A549 (cell line): ENCODE data around the gene CRIP2. TPM values are rescaled to one million over a fixed set of nuclear protein-coding genes. Genes with fewer than 3 reads are reported as not detected.

Source experiments
- ATAC-seq, 2 experiments: fragments of 200-7000 bp in 1 of 2; fragments of >200 bp in 1 of 2; cut with Nextera tagmentation in 1 of 2; cut with Tn5 transposase in 1 of 2; 3 replicates each; pipeline versions ENCODE4 v1.8.0 to v1.9.1; 2018 to 2020; ENCODE audit warnings: mild to moderate bottlenecking in 1 of 2, moderate library complexity in 1 of 2
- CTCF ChIA-PET: fragments of 300-600 bp; sonication (Branson Sonifier 250); formaldehyde crosslinking; extraction: SDS; loops from one replicate; lab custom pipeline; 2021; ENCODE audit warnings: antibody characterized with exemption, inconsistent platforms; lab: Yijun Ruan, JAX
- POLR2A ChIA-PET: fragments of 350-600 bp; formaldehyde crosslinking; extraction: SDS; loops from one replicate; lab custom pipeline; 2021; ENCODE audit warnings: antibody characterized with exemption, inconsistent platforms; lab: Yijun Ruan, JAX
- DNase-seq, 2 experiments: peaks; one replicate each; pipeline versions ENCODE4 v3.0.0 to v3.0.0-alpha.2; 2011 to 2016; ENCODE audit warnings: low read depth in 1 of 2, low spot score in 1 of 2
- FAIRE-seq: peaks from 2 replicates; lab custom pipeline; 2011; peaks lifted over from hg19 to GRCh38; lab: Jason Lieb, UNC
- H3K27ac ChIP-seq, 2 experiments: fragments of >200 bp; sonication (Bioruptor Twin); formaldehyde crosslinking; 3 replicates each; pipeline ENCODE4 v1.5.1; 2016 to 2017
- H3K4me1 ChIP-seq: fragments of >200 bp; sonication (Bioruptor Twin); formaldehyde crosslinking; 3 replicates; pipeline ENCODE4 v1.6.1; 2016
- H3K4me2 ChIP-seq: fragments of >200 bp; sonication (Bioruptor Twin); formaldehyde crosslinking; 3 replicates; pipeline ENCODE4 v1.6.1; 2016
- H3K4me3 ChIP-seq: fragments of >200 bp; sonication (Bioruptor Twin); formaldehyde crosslinking; 3 replicates; pipeline ENCODE4 v1.5.1; 2016
- H3K9me3 ChIP-seq: fragments of >200 bp; sonication (Bioruptor Twin); formaldehyde crosslinking; 3 replicates; pipeline ENCODE4 v1.6.1; 2016
- BHLHE40 ChIP-seq: IDR thresholded peaks from 2 replicates; pipeline ENCODE4 v1.6.1; 2012; ENCODE audit warnings: low read depth, low read length, inconsistent platforms
- CHD2 ChIP-seq: fragments of 150-350 bp; IDR thresholded peaks from 2 replicates; pipeline ENCODE4 v1.6.1; 2014; ENCODE audit warnings: low read length; ENCODE audit not compliant: partially characterized antibody
- CHD4 ChIP-seq: fragments of 200-600 bp; sonication (generic); IDR thresholded peaks from 2 replicates; pipeline ENCODE4 v1.6.1; 2016; ENCODE audit warnings: antibody characterized with exemption, mild to moderate bottlenecking, borderline replicate concordance
- EHMT2 ChIP-seq: fragments of 200-600 bp; sonication (generic); IDR thresholded peaks from 2 replicates; pipeline ENCODE4 v1.6.1; 2016; ENCODE audit warnings: antibody characterized with exemption, low read depth, mild to moderate bottlenecking, moderate library complexity
- EP300 ChIP-seq, 2 experiments: fragments of >200 bp; sonication (Bioruptor Twin); formaldehyde crosslinking; IDR thresholded peaks; 2 replicates in 1 of 2; 3 replicates in 1 of 2; pipeline ENCODE4 v1.6.1; 2016 to 2017
- FOSL2 ChIP-seq, 2 experiments: fragments of 450-650 bp in 1 of 2; fragments of >200 bp in 1 of 2; sonication (Bioruptor Twin) in 1 of 2; formaldehyde crosslinking; IDR thresholded peaks; 2 replicates each; pipeline versions ENCODE4 v1.5.0 to v1.6.1; 2016 to 2020; ENCODE audit warnings: mild to moderate bottlenecking in 1 of 2, moderate library complexity in 1 of 2
- FOXS1 ChIP-seq: fragments of 250-450 bp; sonication (Bioruptor Pico); IDR thresholded peaks from 2 replicates; pipeline ENCODE4 v1.5.0; 2020; ENCODE audit warnings: mild to moderate bottlenecking, moderate library complexity
- HOXB5 ChIP-seq: fragments of 250-450 bp; sonication (Bioruptor Pico); IDR thresholded peaks from 2 replicates; pipeline ENCODE4 v1.5.0; 2020; ENCODE audit warnings: mild to moderate bottlenecking, moderate library complexity
- JUNB ChIP-seq: fragments of >200 bp; sonication (Bioruptor Twin); formaldehyde crosslinking; IDR thresholded peaks from 2 replicates; pipeline ENCODE4 v1.6.1; 2016
- KDM5A ChIP-seq: fragments of 200-600 bp; sonication (generic); IDR thresholded peaks from 2 replicates; pipeline ENCODE4 v1.6.1; 2016; ENCODE audit warnings: antibody characterized with exemption, mild to moderate bottlenecking
- MYC ChIP-seq: IDR thresholded peaks from 2 replicates; pipeline ENCODE4 v1.6.1; 2012; ENCODE audit warnings: mild to moderate bottlenecking, inconsistent platforms, low read length, improper control_type of control experiment, borderline replicate concordance
- NR3C1 ChIP-seq: fragments of >200 bp; sonication (Bioruptor Twin); formaldehyde crosslinking; IDR thresholded peaks from 3 replicates; pipeline ENCODE4 v1.6.1; 2017
- PHF8 ChIP-seq: fragments of 200-600 bp; sonication (generic); IDR thresholded peaks from 2 replicates; pipeline ENCODE4 v1.6.1; 2016; ENCODE audit warnings: low read depth, mild to moderate bottlenecking, antibody characterized with exemption, moderate library complexity, borderline replicate concordance
- POLR2AphosphoS2 ChIP-seq: conservative IDR thresholded peaks from 2 replicates; pipeline ENCODE4 v1.6.1; 2012; ENCODE audit warnings: low read length, improper control_type of control experiment, inconsistent platforms
- RAD21 ChIP-seq, 2 experiments: fragments of >200 bp in 1 of 2; sonication (Bioruptor Twin) in 1 of 2; formaldehyde crosslinking in 1 of 2; IDR thresholded peaks in 1 of 2; conservative IDR thresholded peaks in 1 of 2; 2 replicates in 1 of 2; 3 replicates in 1 of 2; pipeline ENCODE4 v1.6.1; 2012 to 2018; ENCODE audit warnings: inconsistent platforms in 1 of 2
- RARB ChIP-seq: fragments of 250-450 bp; sonication (Bioruptor Pico); IDR thresholded peaks from 2 replicates; pipeline ENCODE4 v1.8.0; 2021; ENCODE audit warnings: mild to moderate bottlenecking, moderate library complexity
- RNF2 ChIP-seq: fragments of 200-600 bp; sonication (generic); IDR thresholded peaks from 2 replicates; pipeline ENCODE4 v1.6.1; 2016; ENCODE audit warnings: low read depth, mild to moderate bottlenecking, antibody characterized with exemption, moderate library complexity, borderline replicate concordance
- SMC3 ChIP-seq: fragments of >200 bp; sonication (Bioruptor Twin); formaldehyde crosslinking; IDR thresholded peaks from 3 replicates; pipeline ENCODE4 v1.6.1; 2018; ENCODE audit warnings: inconsistent platforms
- TP53 ChIP-seq: fragments of 250-450 bp; sonication (Bioruptor Pico); IDR thresholded peaks from 2 replicates; pipeline ENCODE4 v1.5.0; 2021; ENCODE audit warnings: mild to moderate bottlenecking, moderate library complexity
- ZFP36 ChIP-seq: fragments of 450-650 bp; IDR thresholded peaks from 2 replicates; pipeline ENCODE4 v1.6.1; 2014; ENCODE audit warnings: borderline replicate concordance; ENCODE audit not compliant: partially characterized antibody
- ZNF302 ChIP-seq: fragments of 250-450 bp; sonication (Bioruptor Pico); IDR thresholded peaks from 2 replicates; pipeline ENCODE4 v1.9.0; 2021; ENCODE audit warnings: inconsistent platforms, mild to moderate bottlenecking, moderate library complexity
- WGBS: methylation state at CpG from one replicate; pipeline ENCODE4 v1.1.6; 2017; ENCODE audit errors: missing lambda C conversion rate; 5-methylcytosine and 5-hydroxymethylcytosine counted together
- polyA plus RNA-seq, 4 experiments: library from polyadenylated mRNA; depleted of rRNA in 3 of 4; stranded (reverse); fragments of >200 nt; fragmentation: RNase III in 1 of 4; extraction: RNeasy Plus Mini Kit Qiagen cat#74134 plus additional on column Dnase treatment in 1 of 4; gene quantifications; 2 replicates in 3 of 4; 3 replicates in 1 of 4; pipeline ENCODE4 v1.2.3, GENCODE V29; 2011 to 2017
- TF ChIP-seq, protein P1 (sequence below): fragments of 250-450 bp; sonication (Bioruptor Pico); IDR thresholded peaks from 2 replicates; pipeline ENCODE4 v1.5.0; 2020; ENCODE audit warnings: low read depth, mild to moderate bottlenecking, moderate library complexity
- TF ChIP-seq, protein P2 (sequence below): fragments of >200 bp; sonication (Bioruptor Twin); formaldehyde crosslinking; IDR thresholded peaks from 3 replicates; pipeline ENCODE4 v1.5.1; 2016
- TF ChIP-seq, protein P3 (sequence below): fragments of >200 bp; sonication (Bioruptor Twin); formaldehyde crosslinking; IDR thresholded peaks from 3 replicates; pipeline ENCODE4 v1.6.1; 2016

The CRIP2 gene
- polyA plus RNA-seq, 2 of the 4 experiments (the other 2 are of a cell fraction): 41.0 to 67.3 TPM

DNA sequence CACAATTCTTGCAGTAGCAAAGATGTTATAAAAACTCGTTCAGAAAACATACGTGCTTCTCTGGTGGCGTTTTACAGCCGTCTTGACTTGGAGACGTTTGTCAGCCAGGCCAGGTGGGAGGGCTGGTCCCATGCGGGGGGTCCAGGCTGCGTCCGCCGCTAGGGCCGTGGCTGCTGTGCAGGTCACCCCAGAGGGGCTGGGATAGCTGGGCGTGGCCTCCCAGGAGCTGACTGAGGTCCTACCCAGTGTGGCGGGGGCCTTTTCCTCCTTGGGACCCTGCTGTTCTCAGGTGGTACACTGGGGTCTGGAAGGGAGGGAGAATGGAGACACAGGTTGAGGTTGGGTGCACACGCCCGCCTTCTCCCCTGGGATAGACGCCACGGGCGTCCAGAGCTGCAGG lies 29.8 kb upstream of the CRIP2 start:
- Histone ChIP-seq H3K4me2 (no peak overlapping the region), H3K9me3 (no peaks in the 10 kb centered on the region), H3K4me1 (0 out of 3 replicates have a peak, but pooled peaks cover 6% of the 10 kb centered on the region)
- ATAC-seq: no peak
- ChIA-PET POLR2A (no interaction called here), CTCF (interaction anchor here (1.3 to 1.6 kb wide), 4 partner anchors 8 to 83 kb away, joined by 3 to 7 read pairs (median 4); no protein-coding TSS in a partner anchor)
- 87% methylated on average over 14 of the region's 17 CpGs for WGBS
- no peak for TF ChIP-seq KDM5A
- no peak for TF ChIP-seq POLR2AphosphoS2
- TF ChIP-seq RARB (CRISPR knock-in tag): no peak
- no peak for TF ChIP-seq HOXB5 (CRISPR knock-in tag)
- TF ChIP-seq, protein P1, sequence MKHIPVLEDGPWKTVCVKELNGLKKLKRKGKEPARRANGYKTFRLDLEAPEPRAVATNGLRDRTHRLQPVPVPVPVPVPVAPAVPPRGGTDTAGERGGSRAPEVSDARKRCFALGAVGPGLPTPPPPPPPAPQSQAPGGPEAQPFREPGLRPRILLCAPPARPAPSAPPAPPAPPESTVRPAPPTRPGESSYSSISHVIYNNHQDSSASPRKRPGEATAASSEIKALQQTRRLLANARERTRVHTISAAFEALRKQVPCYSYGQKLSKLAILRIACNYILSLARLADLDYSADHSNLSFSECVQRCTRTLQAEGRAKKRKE (CRISPR knock-in tag): no peak
- TF ChIP-seq BHLHE40: no peak
- no peak for TF ChIP-seq NR3C1
- TF ChIP-seq RNF2: no peak
- no peak for TF ChIP-seq CHD2
- TF ChIP-seq SMC3: no peak
- no peak for TF ChIP-seq EHMT2
- TF ChIP-seq JUNB: no peak
- TF ChIP-seq, all 56 proteins: peak for 0
- Histone ChIP-seq H3K4me3 (no peak overlapping the region), H3K27ac (no peak overlapping the region)
- DNase-seq (no peak), FAIRE-seq (no peak)

DNA sequence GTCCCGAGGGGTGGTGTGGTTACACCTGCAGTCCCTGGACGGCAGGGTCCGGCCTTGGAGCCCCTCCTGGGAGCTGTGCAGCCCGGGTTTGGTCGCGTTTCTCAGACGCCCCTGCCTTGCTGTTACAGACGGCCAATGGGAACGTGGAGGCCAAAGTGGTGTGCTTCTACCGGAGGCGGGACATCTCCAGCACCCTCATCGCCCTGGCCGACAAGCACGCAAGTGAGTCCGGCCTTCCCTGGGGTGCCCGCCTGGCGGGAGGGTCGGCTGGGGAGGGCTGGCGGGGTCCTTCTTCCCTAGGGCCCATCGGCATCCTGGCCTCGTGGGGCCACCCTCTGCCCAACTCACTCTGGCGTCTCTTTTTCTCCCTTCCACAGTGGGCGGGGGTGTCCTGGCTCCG lies 29.3 kb upstream of the CRIP2 start:
- Histone ChIP-seq H3K4me1 (0 out of 3 replicates have a peak, but pooled peaks cover 6% of the 10 kb centered on the region), H3K4me3 (no peak overlapping the region), H3K4me2 (no peak overlapping the region), H3K27ac (no peak overlapping the region), H3K9me3 (no peaks in the 10 kb centered on the region)
- POLR2A ChIA-PET: no interaction called here
- 93% methylated on average over 24 of the region's 24 CpGs for WGBS
- no peak for FAIRE-seq
- no peak for TF ChIP-seq FOSL2 (IDR thresholded peaks at IDR 0.05)
- no peak for TF ChIP-seq FOSL2 (CRISPR knock-in tag; IDR thresholded peaks at IDR 0.05)
- no peak for TF ChIP-seq RNF2
- no peak for TF ChIP-seq CHD4
- no peak for TF ChIP-seq FOXS1 (CRISPR knock-in tag)
- TF ChIP-seq MYC: no peak
- TF ChIP-seq RAD21 (conservative IDR thresholded peaks at IDR 0.05 in 1 of 2, IDR thresholded peaks at IDR 0.05 in 1 of 2): no peak
- TF ChIP-seq EP300 (IDR thresholded peaks at IDR 0.05): no peak
- TF ChIP-seq, protein P2, sequence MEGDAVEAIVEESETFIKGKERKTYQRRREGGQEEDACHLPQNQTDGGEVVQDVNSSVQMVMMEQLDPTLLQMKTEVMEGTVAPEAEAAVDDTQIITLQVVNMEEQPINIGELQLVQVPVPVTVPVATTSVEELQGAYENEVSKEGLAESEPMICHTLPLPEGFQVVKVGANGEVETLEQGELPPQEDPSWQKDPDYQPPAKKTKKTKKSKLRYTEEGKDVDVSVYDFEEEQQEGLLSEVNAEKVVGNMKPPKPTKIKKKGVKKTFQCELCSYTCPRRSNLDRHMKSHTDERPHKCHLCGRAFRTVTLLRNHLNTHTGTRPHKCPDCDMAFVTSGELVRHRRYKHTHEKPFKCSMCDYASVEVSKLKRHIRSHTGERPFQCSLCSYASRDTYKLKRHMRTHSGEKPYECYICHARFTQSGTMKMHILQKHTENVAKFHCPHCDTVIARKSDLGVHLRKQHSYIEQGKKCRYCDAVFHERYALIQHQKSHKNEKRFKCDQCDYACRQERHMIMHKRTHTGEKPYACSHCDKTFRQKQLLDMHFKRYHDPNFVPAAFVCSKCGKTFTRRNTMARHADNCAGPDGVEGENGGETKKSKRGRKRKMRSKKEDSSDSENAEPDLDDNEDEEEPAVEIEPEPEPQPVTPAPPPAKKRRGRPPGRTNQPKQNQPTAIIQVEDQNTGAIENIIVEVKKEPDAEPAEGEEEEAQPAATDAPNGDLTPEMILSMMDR: no peak
- no peak for TF ChIP-seq TP53
- TF ChIP-seq, protein P1 (CRISPR knock-in tag): no peak
- TF ChIP-seq, protein P3, sequence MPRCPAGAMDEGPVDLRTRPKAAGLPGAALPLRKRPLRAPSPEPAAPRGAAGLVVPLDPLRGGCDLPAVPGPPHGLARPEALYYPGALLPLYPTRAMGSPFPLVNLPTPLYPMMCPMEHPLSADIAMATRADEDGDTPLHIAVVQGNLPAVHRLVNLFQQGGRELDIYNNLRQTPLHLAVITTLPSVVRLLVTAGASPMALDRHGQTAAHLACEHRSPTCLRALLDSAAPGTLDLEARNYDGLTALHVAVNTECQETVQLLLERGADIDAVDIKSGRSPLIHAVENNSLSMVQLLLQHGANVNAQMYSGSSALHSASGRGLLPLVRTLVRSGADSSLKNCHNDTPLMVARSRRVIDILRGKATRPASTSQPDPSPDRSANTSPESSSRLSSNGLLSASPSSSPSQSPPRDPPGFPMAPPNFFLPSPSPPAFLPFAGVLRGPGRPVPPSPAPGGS: no peak
- no peak for TF ChIP-seq BHLHE40
- TF ChIP-seq JUNB: no peak
- no peak for TF ChIP-seq ZNF302 (CRISPR knock-in tag)
- TF ChIP-seq PHF8: no peak
- no peak for TF ChIP-seq ZFP36
- CTCF ChIA-PET: interaction anchor here (1.3 to 1.6 kb wide), 3 partner anchors 36 to 83 kb away, joined by 3 to 7 read pairs (median 6); no protein-coding TSS in a partner anchor
- no peak for DNase-seq
- ATAC-seq: no peak
